Upper lobe of right lung (tissue), 1 donor: Measurements from ENCODE around the gene RPL6. TPM values are rescaled to one million over a fixed set of nuclear protein-coding genes. Genes with fewer than 3 reads are reported as not detected.

Source experiments
- ATAC-seq: fragments of 200-7000 bp; cut with Tn5 transposase; one replicate; pipeline ENCODE4 v1.9.1; 2020; ENCODE audit warnings: mild to moderate bottlenecking, moderate library complexity
- DNase-seq: peaks from one replicate; pipeline ENCODE4 v3.0.0-alpha.2; 2020
- H3K27ac ChIP-seq: fragments of 200-600 bp; one replicate; pipeline ENCODE4 v1.8.0; 2022
- H3K27me3 ChIP-seq: fragments of 200-600 bp; one replicate; pipeline ENCODE4 v1.8.0; 2022; ENCODE audit warnings: mild to moderate bottlenecking
- H3K36me3 ChIP-seq: fragments of 200-600 bp; one replicate; pipeline ENCODE4 v1.8.0; 2022
- H3K4me1 ChIP-seq: fragments of 200-600 bp; one replicate; pipeline ENCODE4 v1.8.0; 2022
- H3K4me3 ChIP-seq: fragments of 200-600 bp; one replicate; pipeline ENCODE4 v1.8.0; 2022; ENCODE audit warnings: mild to moderate bottlenecking
- H3K9me3 ChIP-seq: fragments of 200-600 bp; one replicate; pipeline ENCODE4 v1.8.0; 2022
- CTCF ChIP-seq: fragments of 200-600 bp; IDR thresholded peaks from one replicate; pipeline ENCODE4 v1.8.0; 2022; ENCODE audit warnings: antibody characterized with exemption
- intact Hi-C: fragments of 100-400 bp; cut with DNase I; formaldehyde crosslinking; loops from one replicate; pipeline ENCODE4 v1.11.0; 2022
- total RNA-seq: library from RNA; stranded (reverse); fragmentation: NEBNext Ultra II Directional; extraction: Animal tissue kit (Norgen Biotek cat#: 25700); gene quantifications from one replicate; pipeline ENCODE4 v1.2.1, GENCODE V29; 2021
- donor health status: DM: no; HTN: yes; CAD: no; lungs with severe emphysema.

Gene RPL6
- total RNA-seq, 1 donor from 2014 or later: 811 TPM

- no peak overlapping the region for H3K4me3 ChIP-seq
- intact Hi-C loops: no loop called here
- no peak for TF ChIP-seq CTCF
- no peaks in the 10 kb centered on the region for H3K27me3 ChIP-seq
- no peaks in the 10 kb centered on the region for H3K9me3 ChIP-seq
- H3K4me1 ChIP-seq: peaks cover 28% of the 10 kb centered on the region
- DNase-seq: no peak
- no peak for ATAC-seq
- no peak overlapping the region for H3K27ac ChIP-seq
- H3K36me3 ChIP-seq: no peaks in the 10 kb centered on the region
Observed at GRCh38 chr12:112422531-112422930, 13.1 kb upstream of the RPL6 start.

GRCh38 chr12:112421363-112421762 is 12.0 kb upstream of the RPL6 start:
- DNase-seq: no peak
- Histone ChIP-seq H3K9me3 (no peaks in the 10 kb centered on the region), H3K4me3 (no peak overlapping the region), H3K4me1 (peaks cover 28% of the 10 kb centered on the region), H3K27me3 (no peaks in the 10 kb centered on the region), H3K36me3 (no peaks in the 10 kb centered on the region), H3K27ac (no peak overlapping the region)
- no peak for ATAC-seq
- no peak for TF ChIP-seq CTCF
- intact Hi-C loops: no loop called here

- Histone ChIP-seq H3K4me1 (peaks cover 28% of the 10 kb centered on the region), H3K36me3 (no peaks in the 10 kb centered on the region), H3K4me3 (no peak overlapping the region), H3K9me3 (no peaks in the 10 kb centered on the region), H3K27me3 (no peaks in the 10 kb centered on the region), H3K27ac (no peak overlapping the region)
- no peak for DNase-seq
- no peak for TF ChIP-seq CTCF
- intact Hi-C loops: no loop called here
- ATAC-seq: no peak
Observed at GRCh38 chr12:112420740-112421139, 11.3 kb upstream of the RPL6 start.

- Histone ChIP-seq H3K9me3 (no peaks in the 10 kb centered on the region), H3K36me3 (no peaks in the 10 kb centered on the region), H3K4me3 (peak overlapping the region; percentile 75), H3K4me1 (peaks cover 28% of the 10 kb centered on the region), H3K27me3 (no peaks in the 10 kb centered on the region), H3K27ac (peak overlapping the region; percentile 95)
- peak; percentile 87 for DNase-seq
- ATAC-seq: peak; percentile 85
- TF ChIP-seq CTCF: no peak
- intact Hi-C loops: no loop called here
Observed at GRCh38 chr12:112419297-112420133, 10.1 kb upstream of the RPL6 start.

GRCh38 chr12:112418608-112419296 is 9.3 kb upstream of the RPL6 start, which contains the start of gene PTPN11:
Gene PTPN11, plus strand, starts transcription at chr12:112418947. Its CDS starts 165 bp downstream, at chr12:112419112.
- no peaks in the 10 kb centered on the region for H3K9me3 ChIP-seq
- intact Hi-C loops: no loop called here
- peak; percentile 35 for TF ChIP-seq CTCF

More at GRCh38 chr12:112418608-112419296, 9.3 kb upstream of the RPL6 start, which contains the start of gene PTPN11:
- H3K27ac ChIP-seq: peak within 1 kb of the TSS; percentile 95
- H3K4me1 ChIP-seq: peaks cover 28% of the 10 kb centered on the region
- H3K36me3 ChIP-seq: no peaks in the 10 kb centered on the region
- DNase-seq (peak; percentile 95), ATAC-seq (peak; percentile 97)
- peak within 1 kb of the TSS; percentile 75 for H3K4me3 ChIP-seq
- H3K27me3 ChIP-seq: no peaks in the 10 kb centered on the region
